A549 (cell line): ENCODE measurements around the gene CNGA1.

Source experiments
- CBX2 ChIP-seq: fragments of 200-600 bp; sonication (generic); IDR thresholded peaks from 2 replicates; pipeline ENCODE4 v1.6.1; 2016; ENCODE audit warnings: low read depth, mild to moderate bottlenecking, borderline replicate concordance
- CEBPB ChIP-seq, 2 experiments: fragments of >200 bp in 1 of 2; sonication (Bioruptor Twin) in 1 of 2; formaldehyde crosslinking in 1 of 2; IDR thresholded peaks; 2 replicates each; pipeline ENCODE4 v1.6.1; 2012 to 2016
- CTCF ChIP-seq: fragments of >200 bp; sonication (Bioruptor Twin); formaldehyde crosslinking; IDR thresholded peaks from 3 replicates; pipeline ENCODE4 v1.5.1; 2016
- EP300 ChIP-seq, 2 experiments: fragments of >200 bp; sonication (Bioruptor Twin); formaldehyde crosslinking; IDR thresholded peaks; 2 replicates in 1 of 2; 3 replicates in 1 of 2; pipeline ENCODE4 v1.6.1; 2016 to 2017
- KDM1A ChIP-seq: fragments of 200-600 bp; sonication (generic); IDR thresholded peaks from 2 replicates; pipeline ENCODE4 v1.6.1; 2016; ENCODE audit warnings: low read depth, mild to moderate bottlenecking
- PHF8 ChIP-seq: fragments of 200-600 bp; sonication (generic); IDR thresholded peaks from 2 replicates; pipeline ENCODE4 v1.6.1; 2016; ENCODE audit warnings: low read depth, mild to moderate bottlenecking, antibody characterized with exemption, moderate library complexity, borderline replicate concordance
- POLR2A ChIP-seq: IDR thresholded peaks from 2 replicates; pipeline ENCODE4 v1.6.1; 2012; ENCODE audit warnings: mild to moderate bottlenecking, low read length
- REST ChIP-seq: fragments of 200-600 bp; sonication (generic); IDR thresholded peaks from 2 replicates; pipeline ENCODE4 v1.6.1; 2016; ENCODE audit warnings: antibody characterized with exemption, mild to moderate bottlenecking, moderate library complexity
- SMC3 ChIP-seq: fragments of >200 bp; sonication (Bioruptor Twin); formaldehyde crosslinking; IDR thresholded peaks from 3 replicates; pipeline ENCODE4 v1.6.1; 2018; ENCODE audit warnings: inconsistent platforms

GRCh38 chr4:48058617-48059530 lies 42.4 kb upstream of the CNGA1 start:
- no peak for TF ChIP-seq EP300 (IDR thresholded peaks at IDR 0.05)
- no peak for TF ChIP-seq CEBPB (IDR thresholded peaks at IDR 0.05)
- TF ChIP-seq SMC3: no peak
- TF ChIP-seq CTCF: no peak
- TF ChIP-seq POLR2A: no peak
- TF ChIP-seq PHF8: no peak
- no peak for TF ChIP-seq KDM1A
- TF ChIP-seq REST: no peak
- no peak for TF ChIP-seq CBX2
